HG03108 (cell line): ENCODE results near the gene WDR87.

Experiments
- ATAC-seq: cut with Tn5 transposase; IDR thresholded peaks from one replicate; pipeline ENCODE4 v1.9.1; 2021; ENCODE audit warnings: moderate library complexity; ENCODE audit not compliant: unreplicated experiment

The WDR87 gene

GRCh38 chr19:37905946-37906868, at the start of gene WDR87:
TSS of gene WDR87 (minus strand) at chr19:37906594. CDS start at chr19:37898239, 8,355 bp downstream.
- no peak for ATAC-seq

DNA sequence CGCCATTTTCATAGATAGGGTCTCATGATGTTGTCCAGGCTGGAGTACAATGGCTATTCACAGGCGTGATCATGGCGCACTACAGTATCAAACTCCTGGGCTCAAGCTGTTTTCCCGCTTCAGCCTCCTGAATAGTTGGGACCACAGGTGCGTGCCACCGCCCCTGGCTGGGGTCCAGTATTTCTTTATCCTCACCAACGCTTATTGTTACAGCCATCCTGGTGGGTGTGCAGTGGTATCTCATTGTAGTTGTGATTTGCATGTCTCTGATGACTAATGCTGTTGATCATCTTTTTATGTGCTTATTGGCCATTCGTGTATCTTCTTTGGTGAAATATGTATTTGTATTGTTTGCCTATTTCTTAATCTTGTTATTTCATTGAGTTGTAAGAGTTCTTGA, 49.6 kb upstream of the WDR87 start:
- no peak for ATAC-seq

- no peak for ATAC-seq
Measured at GRCh38 chr19:37954421-37954874, 48.1 kb upstream of the WDR87 start.

DNA sequence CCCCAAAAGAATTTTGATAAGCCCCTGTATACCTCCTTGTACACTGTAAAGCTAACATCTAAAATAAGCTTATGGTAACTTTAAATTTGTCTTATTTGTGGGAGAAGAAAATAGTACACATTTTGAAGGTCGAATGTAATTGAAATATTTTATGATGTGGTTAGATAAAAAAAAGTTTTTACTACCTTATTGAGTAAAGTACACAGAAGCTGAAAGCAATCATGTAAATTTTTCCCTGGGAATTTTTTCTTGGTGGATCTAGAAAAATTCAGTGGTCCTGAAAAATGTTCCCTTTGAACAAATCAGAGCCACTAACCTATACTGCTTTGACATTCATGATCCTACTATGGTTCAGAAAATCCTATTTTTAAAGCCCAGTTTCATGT, 47.5 kb upstream of the WDR87 start:
- no peak for ATAC-seq

DNA sequence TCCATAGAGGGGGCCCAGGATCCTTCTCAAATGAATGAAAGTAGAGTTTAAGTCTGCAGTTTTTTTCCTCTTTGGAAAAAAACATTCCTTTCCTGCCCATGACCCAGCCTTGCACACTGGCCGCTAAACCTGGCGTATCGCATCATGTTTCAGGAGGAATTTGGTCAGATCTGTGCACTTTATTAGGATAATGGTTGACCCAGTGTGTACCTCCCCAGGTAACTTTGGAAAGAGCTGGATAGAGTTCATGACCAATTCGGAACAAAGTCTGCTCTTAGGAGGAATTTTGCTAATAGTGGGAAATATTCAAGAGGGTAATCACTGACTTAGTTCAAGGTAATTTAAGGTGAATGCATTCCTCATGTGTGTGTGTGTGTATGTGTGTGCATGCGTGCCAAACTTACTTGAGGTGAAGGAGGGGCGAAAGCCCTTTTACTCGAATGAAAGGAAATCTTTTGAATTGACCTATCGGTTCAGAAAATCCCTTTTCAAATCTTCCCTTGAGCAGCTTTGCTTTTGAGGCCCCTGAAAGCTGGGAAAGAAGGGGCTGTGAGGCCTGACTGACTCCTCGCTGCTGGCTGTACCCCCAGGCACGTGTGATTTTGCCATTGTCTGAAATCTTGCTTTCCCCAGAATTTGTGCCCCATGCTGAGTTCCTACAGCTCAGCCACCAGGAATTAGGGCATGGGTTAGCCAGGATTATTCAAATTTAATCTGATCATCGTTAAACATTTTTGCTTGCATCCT, 47.0 kb upstream of the WDR87 start:
- no peak for ATAC-seq

DNA sequence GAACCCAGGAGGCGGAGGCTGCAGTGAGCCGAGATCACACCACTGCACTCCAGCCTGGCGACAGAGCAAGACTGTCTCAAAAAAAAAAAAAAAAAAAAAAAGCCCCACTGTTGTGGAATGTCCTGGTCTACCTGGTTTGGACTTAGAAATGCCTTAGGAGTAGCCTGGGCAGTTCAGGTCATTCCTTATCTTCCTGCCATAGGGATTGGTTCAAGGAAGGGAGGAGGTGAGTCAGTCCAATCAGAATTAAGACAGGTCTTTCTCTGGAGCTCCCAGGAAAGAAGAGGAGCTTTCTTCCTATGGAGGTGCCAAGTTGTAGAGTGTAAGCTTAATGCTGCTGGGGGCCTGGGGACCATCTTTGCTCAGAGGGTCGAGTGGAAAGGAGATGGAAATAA, 45.4 kb upstream of the WDR87 start:
- ATAC-seq = no peak

DNA sequence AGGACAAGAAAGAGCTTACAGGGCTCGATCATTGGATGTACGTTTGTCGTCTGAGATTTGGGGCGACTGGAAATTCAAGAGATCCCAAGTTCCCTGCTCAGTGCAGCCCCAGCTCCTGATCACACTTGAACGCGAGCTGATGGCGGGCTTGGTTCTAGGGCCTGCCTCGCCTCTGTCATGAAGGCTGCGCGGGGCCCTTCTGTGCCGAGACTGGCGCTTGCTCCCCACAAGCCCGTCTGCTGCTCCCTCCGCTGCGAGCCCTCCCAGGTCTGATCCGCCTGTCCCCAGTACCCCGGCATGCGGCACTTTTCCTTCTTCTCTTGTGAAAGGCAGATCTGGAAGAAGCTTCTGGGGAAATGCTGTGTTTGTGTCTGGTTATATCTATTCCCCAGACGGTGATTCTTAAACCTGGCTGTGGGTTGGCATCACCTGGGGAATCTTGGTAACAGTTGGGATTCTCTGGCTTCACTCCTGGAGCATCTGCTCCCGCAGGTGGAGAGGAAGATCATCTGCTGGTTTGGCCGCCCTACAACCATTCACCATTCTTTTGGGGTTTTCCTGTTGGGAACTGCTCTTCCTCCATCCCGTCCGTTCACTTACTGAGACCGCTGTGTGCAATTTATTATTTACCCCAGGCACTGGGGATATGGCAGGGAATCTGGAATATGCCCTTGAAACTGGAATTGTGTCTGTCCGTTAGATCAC, 44.2 kb upstream of the WDR87 start:
- ATAC-seq = no peak

DNA sequence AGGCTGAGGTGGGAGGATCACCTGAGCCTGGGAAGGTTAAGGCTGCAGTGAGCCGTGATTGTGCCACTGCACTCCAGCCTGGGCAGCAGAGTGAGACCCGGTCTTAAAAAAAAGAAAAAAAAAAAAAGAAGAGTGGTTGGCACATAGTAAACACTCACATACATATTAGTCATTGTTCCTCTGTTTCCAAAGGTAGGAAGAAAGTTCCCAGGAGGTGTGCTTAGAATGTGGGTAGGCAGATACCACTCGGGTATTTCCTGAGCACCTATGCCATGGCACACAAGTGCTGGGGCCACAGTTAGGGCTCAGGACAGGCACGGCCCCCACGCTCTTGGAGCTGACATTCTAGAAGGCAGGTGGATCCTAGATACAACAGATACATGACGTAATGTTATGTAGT, 42.0 kb upstream of the WDR87 start:
- ATAC-seq = no peak

DNA sequence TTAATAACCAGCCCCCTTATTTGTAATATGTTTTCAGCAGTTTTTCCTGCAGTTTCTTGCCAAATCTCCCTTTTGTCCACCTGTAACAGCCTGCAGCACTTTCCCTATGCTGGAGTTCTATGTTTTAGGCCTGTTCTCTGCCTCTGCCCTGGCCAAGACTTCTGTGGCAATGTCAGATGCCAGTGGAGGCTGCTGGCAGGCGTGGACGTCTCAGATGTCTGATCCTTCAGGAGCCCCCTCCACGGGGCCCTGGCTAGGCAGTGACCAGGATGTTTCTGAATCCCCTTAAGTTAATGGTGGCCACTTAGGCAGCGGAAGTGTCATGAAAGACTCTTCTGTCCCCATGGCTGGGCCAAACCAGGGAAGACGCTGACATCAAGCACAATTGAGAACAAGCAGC, 41.4 kb upstream of the WDR87 start:
- ATAC-seq = no peak

DNA sequence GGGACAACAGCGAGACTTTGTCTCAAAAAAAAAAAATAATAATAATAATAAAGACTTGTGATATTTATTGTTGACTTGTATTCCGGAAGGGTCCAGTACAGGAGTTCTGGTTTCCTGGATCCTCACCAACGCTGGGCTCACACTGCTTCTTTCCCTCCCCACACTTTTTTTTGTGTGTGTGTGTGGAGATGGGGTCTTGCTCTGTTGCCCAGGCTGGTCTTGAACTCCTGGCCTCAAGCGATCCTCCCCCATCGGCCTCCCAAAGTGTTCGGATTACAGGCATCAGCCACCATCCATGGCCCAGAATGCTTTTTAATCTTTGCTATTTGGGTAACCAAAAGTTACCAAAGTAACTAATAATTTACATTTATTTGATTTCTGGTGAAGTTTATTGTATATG, 39.7 kb upstream of the WDR87 start:
- ATAC-seq = no peak

DNA sequence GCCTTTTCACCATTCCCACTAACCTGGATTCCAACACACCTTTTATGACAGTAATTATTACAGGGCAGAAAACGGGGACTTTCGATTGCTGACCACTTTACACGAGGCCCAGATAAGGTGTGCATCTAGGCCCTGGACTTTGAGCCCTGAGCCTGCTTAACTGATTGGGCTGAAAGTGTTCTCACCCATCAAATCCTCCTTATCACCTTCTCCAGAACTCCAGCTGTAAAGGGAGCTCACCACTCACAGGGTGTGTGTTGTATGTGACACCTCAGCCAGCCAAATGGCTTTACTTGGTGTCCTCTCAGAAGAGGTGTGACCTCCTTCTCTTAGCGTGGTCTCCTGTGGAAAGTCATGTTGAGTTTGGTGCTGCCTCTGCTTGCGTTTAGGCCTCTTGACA, 37.1 kb upstream of the WDR87 start:
- no peak for ATAC-seq

DNA sequence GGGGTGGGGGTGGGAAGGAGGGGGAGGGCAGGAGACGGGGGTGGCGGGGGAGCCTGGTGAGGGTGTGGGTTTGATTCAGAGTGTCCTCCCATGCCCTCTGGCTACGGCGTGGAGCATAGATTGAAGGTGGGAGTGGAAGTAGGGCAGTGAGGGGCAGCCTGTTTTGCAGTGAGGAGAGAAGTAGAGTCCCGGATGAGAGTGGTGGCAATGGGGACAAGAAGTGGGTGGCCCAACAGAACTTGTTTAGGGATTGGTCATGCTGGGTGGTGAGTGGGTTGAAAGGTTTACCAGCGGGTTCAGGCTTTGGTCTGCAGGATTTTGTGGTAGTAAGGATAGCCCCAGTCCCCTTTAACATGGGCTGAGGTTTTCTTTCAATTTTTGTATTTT, 36.1 kb upstream of the WDR87 start:
- no peak for ATAC-seq

- ATAC-seq = no peak
Measured at GRCh38 chr19:37941782-37942515, 35.6 kb upstream of the WDR87 start.

DNA sequence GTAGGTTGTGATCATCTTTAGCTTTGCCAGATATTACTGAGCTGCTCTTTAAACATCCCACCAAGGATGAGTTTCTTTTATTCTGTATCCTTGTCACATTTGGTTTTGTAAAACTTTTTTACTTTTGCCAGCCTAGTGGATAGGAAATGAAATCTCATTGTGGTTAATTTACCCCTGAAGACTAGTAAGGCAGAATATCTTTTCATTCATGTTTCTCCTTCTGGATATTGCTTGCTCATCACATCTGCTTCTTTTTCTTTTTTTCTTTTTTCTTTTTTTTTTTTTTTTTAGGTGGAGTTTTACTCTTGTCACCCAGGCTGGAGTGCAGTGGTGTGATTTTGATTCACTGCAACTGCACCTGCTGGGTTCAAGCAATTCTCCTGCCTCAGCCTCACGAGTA, 32.0 kb upstream of the WDR87 start:
- no peak for ATAC-seq

DNA sequence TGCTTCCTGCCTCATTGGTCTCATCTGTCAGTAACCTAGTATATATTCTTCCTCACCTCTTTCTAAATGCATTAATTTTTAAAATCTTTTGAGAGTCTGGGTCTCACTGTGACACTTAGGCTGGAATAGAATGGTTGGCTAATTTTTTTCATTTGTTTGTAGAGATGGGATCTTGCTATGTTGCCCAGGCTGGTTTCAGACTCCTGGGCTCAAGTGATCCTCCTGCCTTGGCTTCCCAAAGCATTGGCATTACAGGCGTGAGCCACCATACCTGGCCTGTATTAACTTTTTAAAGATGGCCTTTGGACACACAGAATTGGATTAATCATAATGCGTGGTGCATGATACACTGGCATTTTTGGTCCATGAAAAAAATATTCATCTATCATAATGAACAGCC, 30.5 kb upstream of the WDR87 start:
- no peak for ATAC-seq

- ATAC-seq = no peak
Measured at GRCh38 chr19:37936166-37936565, 29.8 kb upstream of the WDR87 start.

GRCh38 chr19:37935341-37935740, 28.9 kb upstream of the WDR87 start:
- no peak for ATAC-seq

- ATAC-seq = no peak
Measured at GRCh38 chr19:37933937-37934358, 27.6 kb upstream of the WDR87 start.

DNA sequence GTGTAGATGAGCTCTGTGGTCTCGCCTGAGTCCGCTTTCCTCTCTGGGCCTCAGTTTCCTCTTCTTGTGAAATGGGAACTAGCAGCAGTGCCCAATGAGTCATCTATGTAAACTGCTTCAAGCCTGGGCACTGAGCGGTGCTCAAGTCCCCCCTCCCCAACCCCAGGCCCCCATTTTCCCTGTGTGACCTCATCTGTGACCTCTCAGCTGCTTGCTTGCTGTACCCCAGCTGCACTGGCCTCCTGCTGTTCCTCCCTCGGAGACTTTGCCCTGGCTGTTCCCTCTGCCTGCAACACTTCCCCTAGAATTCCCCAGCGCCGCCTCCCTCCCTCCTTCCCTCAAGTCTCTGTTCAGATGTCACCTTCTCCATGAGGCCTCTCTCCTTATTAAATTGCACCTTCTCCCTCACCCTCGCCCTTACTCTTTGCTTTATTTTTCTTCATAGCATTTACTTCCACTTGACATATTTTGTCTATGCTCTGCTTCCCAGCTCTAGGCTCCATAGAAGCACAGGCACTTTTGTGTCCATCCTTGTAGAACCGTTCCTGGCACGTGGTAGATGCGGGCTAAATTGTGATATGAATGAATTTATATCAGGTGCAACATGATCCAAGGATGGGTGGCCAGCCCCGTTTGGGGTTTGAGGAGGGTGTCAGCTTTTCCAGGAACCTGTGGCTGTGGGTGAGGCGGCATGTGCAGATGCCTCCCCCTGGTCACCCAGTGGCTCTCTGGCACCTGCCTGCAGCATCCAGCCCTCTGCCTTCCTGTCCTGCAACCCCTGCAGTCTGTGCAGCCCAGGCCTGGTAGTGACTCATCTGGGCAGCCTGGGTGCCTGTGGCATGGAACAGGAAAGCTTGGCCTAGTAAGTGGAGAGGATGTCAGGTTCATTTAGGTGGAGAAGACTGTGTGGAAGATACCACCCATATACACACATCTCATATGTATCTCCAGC, 26.9 kb upstream of the WDR87 start:
- no peak for ATAC-seq
